Measurements from ENCODE around the gene IMMP2L. TPM values are rescaled to one million over a fixed set of nuclear protein-coding genes. Genes with fewer than 3 reads are reported as not detected.

Gene IMMP2L
- total and polyA plus RNA-seq, 2 of the 4 experiments (the other 2 are of a cell fraction) = 5.8 to 9.3 TPM

- Histone ChIP-seq H3K79me1 (ENCODE audit: low read depth in 1 of 2, low read length in 2 of 2) (no peaks in the 10 kb centered on the region), H2AK9ac (replicated peaks; ENCODE audit: low read depth, low read length, poor library complexity) (no peak overlapping the region), H3K27me3 (ENCODE audit: control insufficient read depth, insufficient read depth, low read length) (no peaks in the 10 kb centered on the region), H4K20me1 (ENCODE audit: insufficient read depth, low read length) (no peaks in the 10 kb centered on the region), H2BK20ac (ENCODE audit: low read depth, low read length) (no peak overlapping the region), H3K14ac (replicated peaks; ENCODE audit: low read depth, low read length) (no peak overlapping the region), H4K8ac (ENCODE audit: low read depth in 2 of 2, low read length in 2 of 2) (no peak overlapping the region), H2BK120ac (ENCODE audit: low read depth, low read length) (no peak overlapping the region), H3K4me1 (ENCODE audit: control insufficient read depth, insufficient read depth, low read length) (no peaks in the 10 kb centered on the region), H2BK5ac (ENCODE audit: low read depth, low read length, poor library complexity, severe bottlenecking) (no peak overlapping the region), H3K56ac (ENCODE audit: extremely low read depth, insufficient read depth, low read length) (no peak overlapping the region), H4K91ac (ENCODE audit: insufficient read depth, low read depth, low read length) (no peak overlapping the region), H2BK15ac (ENCODE audit: low read depth, low read length) (no peak overlapping the region), H3K27ac (ENCODE audit: insufficient read depth, low read length) (no peak overlapping the region), H3K9me1 (ENCODE audit: insufficient read depth, low read length) (no peaks in the 10 kb centered on the region), H3K9ac (ENCODE audit: low read depth, low read length) (no peak overlapping the region), H3K4me2 (ENCODE audit: low read depth, low read length) (no peak overlapping the region), H2AFZ (replicated peaks; ENCODE audit: low read length, poor library complexity) (no peak overlapping the region), H3K18ac (ENCODE audit: low read depth, low read length) (no peak overlapping the region), H4K5ac (ENCODE audit: low read depth, low read length) (no peak overlapping the region), H2AK5ac (ENCODE audit: low read depth, low read length) (no peak overlapping the region), H3K4ac (ENCODE audit: low read depth, low read length) (no peak overlapping the region), H3K4me3 (ENCODE audit: insufficient read depth, low read depth, low read length) (no peak overlapping the region), H3K23ac (ENCODE audit: low read depth, low read length) (no peak overlapping the region), H3K9me3 (ENCODE audit: control insufficient read depth, insufficient read depth, low read length) (no peaks in the 10 kb centered on the region), H3K36me3 (ENCODE audit: control insufficient read depth, insufficient read depth, low read length) (no peaks in the 10 kb centered on the region)
- intact Hi-C loops (cut with micrococcal nuclease) = no loop called here
- in situ Hi-C loops (cut with MboI; ENCODE audit: low sequenced_read_pairs) = no loop called here
- ChIA-PET POLR2A (ENCODE audit: unreplicated experiment) (no interaction called here), CTCF (interaction anchor here (1.0 kb wide), 1 partner anchor 49 kb away, joined by 3 read pairs; no protein-coding TSS in a partner anchor)
- no peak for ATAC-seq (ENCODE audit: low read depth)
- no peak for DNase-seq
- TF ChIP-seq BHLHE40 (IDR thresholded peaks at IDR 0.05; ENCODE audit: low read depth, low read length) (no peak), SMC3 (IDR thresholded peaks at IDR 0.05; ENCODE audit: low read depth, low read length) (no peak), RFX5 (IDR thresholded peaks at IDR 0.05; ENCODE audit: low read depth, low read length) (no peak), RAD21 (IDR thresholded peaks at IDR 0.05; ENCODE audit: low read length) (no peak), CEBPB (IDR thresholded peaks at IDR 0.05; ENCODE audit: low read depth, low read length) (no peak), CHD1 (IDR thresholded peaks at IDR 0.05; ENCODE audit: low read depth, low read length) (no peak), MXI1 (IDR thresholded peaks at IDR 0.05; ENCODE audit: borderline replicate concordance, low read depth, low read length) (no peak), RCOR1 (IDR thresholded peaks at IDR 0.05; ENCODE audit: insufficient replicate concordance, low read length) (no peak), POLR2A (IDR thresholded peaks at IDR 0.05; ENCODE audit: low read depth, low read length) (no peak)
- TF ChIP-seq, protein P1, sequence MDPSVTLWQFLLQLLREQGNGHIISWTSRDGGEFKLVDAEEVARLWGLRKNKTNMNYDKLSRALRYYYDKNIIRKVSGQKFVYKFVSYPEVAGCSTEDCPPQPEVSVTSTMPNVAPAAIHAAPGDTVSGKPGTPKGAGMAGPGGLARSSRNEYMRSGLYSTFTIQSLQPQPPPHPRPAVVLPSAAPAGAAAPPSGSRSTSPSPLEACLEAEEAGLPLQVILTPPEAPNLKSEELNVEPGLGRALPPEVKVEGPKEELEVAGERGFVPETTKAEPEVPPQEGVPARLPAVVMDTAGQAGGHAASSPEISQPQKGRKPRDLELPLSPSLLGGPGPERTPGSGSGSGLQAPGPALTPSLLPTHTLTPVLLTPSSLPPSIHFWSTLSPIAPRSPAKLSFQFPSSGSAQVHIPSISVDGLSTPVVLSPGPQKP (IDR thresholded peaks at IDR 0.05; ENCODE audit: borderline replicate concordance, low read depth, low read length) = no peak
- no CpG with 5 or more reads among the region's 7 CpGs for WGBS, 2 experiments (ENCODE audit: extremely low coverage in 2 of 2, insufficient read length in 1 of 2)
- dilution Hi-C loops (cut with HindIII; ENCODE audit: low sequenced_read_pairs, unreplicated experiment) = no loop called here
- BruUV-seq (replicated peaks) = no TSS peak
Observed at GRCh38 chr7:111049971-111050680, 512.2 kb downstream of the IMMP2L start.
